GM19467 (cell line): Measurements from ENCODE around the gene ZNF275.
A peak's percentile ranks its signal among the peaks of the same experiment; 100 is the strongest.
"Not testable (repeated sequence)": the region's sequence is repeated elsewhere in the genome, so short reads cannot be mapped to it uniquely, and the experiment has no call there.

ENCODE experiments used
- ATAC-seq: cut with Tn5 transposase; IDR thresholded peaks from one replicate; pipeline ENCODE4 v1.9.1; 2021; ENCODE audit warnings: mild to moderate bottlenecking, moderate library complexity; ENCODE audit not compliant: unreplicated experiment

Gene ZNF275, protein sequence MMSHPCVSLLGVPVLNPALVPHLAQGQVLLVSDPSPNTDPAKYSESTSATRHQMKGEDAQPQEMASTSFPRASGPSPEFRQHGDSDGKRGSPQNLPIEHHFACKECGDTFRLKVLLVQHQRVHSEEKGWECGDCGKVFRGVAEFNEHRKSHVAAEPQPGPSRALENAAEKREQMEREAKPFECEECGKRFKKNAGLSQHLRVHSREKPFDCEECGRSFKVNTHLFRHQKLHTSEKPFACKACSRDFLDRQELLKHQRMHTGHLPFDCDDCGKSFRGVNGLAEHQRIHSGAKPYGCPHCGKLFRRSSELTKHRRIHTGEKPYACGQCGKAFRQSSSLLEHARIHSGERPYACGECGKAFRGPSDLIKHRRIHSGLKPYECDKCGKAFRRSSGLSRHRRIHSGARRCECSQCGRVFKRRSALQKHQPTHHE

DNA sequence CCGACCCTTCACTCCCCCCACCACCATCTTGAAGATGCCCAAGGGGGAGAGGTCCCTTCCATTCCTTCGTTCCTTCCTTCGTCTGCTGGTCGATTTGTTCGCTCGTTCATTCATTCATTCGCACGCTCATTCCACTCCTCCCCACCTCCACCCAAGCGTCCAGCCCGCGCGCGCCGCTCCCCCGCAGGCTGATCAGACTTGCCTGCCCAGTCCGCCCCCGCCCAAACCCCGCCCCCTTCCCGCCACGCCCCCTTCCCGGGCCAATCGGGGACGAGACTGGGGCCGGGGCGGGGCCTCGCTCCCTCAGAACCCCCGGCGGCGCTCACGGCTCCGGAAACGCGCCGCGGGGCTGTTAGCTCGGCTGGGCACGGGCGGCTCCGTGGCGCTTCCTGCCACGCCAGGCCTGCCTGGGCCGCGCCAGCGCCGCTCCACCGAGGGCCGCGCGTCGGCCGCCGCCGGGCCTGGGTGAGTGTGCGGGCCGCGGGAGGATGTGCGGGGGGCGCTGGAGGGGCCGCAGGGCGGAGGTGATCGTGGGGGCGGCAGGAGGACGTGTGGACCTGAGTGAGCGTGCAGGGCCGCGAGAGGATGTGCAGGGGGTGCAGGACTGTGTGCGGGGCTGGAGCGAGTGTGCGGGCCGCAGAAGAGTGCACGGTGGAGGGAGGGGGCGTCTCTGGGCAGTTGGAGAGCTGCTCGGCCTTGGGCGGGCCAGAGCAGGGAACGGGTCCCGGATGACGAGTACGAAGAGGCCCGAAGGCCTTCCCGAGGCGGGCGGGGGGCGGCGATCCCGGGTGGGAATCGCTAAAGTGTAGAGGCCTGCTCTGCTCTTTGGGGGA lies at the start of gene ZNF275:
Gene ZNF275 (plus strand): TSS at position 333 of the 833 bp plus-strand sequence. CDS start 2,527 bp downstream, outside the sequence.
- ATAC-seq, result peak; percentile 84

DNA sequence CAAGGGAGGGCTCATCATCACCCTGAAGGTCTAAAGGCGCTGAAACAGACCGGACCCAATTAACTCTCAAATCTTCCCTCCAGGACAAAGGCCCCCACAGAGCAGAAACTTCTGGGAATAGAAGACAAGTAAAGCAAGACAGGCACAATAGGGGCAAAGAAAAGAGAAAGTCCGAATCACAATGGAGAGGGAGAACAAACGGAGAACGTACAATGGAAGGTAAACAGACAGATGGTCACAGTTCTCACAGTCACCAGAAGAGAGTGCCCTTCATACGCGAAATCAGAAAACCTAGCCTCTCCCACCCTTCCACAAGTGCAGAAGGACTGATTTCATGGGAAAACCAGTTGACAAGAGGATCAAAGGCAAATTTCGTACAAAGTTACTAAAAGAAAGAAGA lies 48.3 kb upstream of the ZNF275 start:
- ATAC-seq, result not testable (repeated sequence)

DNA sequence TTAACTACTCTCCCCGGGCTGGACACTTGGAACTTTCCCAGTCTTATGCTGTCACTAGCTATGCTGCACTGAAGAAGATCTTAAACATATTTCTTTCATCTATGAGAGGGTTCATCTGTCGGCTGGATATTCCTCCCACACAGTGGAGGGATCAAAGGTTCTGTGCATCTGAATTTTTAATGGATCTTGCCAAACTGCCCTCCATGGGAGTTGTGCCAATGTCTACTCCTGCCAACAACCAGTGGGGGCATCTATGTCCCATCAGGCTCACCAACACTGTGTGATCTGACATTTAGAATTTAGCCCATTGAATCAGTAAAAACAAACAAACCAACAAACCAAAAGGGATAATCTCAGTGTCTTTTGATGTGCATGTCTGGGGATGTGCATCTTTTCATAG lies 45.1 kb upstream of the ZNF275 start:
- ATAC-seq, result not testable (repeated sequence)

DNA sequence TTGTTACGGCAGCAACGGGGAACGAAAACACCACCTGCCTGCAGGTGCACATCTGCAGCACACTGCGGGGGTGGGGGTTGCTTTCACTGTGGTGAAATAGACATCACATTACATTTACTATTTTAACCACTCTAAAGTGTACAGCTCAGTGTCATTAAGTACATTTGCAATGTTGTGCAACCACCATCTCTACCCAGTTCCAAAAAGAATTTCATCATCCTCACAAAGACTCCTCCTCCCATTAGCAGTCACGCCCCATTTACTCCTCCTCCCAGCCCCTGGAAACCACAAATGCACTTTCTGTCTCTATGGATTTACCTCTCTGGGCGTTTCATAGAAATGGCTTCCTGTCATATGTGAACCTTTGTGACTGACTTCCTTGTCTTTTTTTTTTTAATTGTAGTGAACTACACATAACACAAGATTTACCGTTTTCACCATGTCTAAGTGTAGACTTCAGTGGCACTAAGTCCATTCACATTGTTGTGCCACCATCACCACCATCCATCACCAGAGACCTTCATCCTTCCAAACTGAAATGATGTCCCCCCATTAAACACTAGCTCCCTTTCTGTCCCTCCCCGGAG lies 40.4 kb upstream of the ZNF275 start:
- ATAC-seq, result not testable (repeated sequence)

DNA sequence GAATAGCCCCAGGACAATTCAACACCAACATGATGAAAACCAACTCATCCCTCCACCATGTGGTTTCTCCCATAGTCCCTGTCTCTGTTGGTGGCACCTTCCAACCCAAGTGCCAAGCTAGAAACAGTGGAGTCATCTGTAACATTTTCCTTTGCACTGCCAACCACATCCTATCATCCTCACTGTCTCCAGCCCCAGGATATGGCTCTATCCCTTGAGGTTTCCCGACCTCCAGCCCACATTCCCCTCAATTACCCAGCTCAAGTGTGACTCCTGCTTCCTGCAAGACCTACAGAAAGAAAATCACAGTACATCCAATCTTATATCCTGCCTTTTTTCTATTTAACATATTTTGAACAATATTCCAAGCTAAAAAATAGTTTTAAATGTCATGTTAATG lies 36.6 kb upstream of the ZNF275 start:
- ATAC-seq, result no peak

DNA sequence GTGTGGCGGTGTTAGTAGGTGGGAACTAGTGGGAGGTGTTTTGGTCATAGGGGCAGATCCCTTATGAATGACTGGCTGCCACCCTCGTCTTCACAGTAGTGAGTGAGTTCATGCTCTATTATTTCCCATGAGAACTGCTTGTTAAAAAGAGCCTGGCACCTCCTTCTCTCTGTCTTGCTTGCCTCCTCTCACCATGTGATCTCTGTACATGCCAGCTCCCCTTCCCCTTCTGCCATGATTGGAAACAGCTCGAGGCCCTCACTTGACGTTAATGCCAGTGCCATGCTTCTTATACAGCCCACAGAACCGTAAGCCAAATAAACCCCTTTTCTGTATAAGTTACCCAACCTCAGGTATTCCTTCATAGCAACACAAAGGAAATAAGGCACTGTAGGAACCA lies 34.1 kb upstream of the ZNF275 start:
- ATAC-seq, result no peak

DNA sequence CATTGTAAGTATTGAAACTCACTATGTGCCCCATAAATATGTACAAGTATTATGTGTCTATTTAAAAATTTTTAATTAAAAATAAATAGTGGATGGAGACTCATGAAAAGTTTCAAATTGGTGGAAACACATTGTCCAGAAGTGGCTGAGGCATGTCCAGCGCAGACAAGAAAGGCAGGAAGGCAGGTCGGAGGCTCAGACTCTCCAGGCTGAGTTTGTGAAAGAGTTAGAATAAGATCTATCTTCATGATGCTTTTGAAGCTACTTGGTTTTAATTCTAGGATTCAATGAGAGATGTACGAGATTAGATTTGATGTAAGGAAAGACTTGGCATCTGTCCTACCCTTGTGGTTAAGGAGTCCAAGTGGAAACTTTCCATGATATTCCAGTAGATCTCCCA lies 32.2 kb upstream of the ZNF275 start:
- ATAC-seq, result no peak

DNA sequence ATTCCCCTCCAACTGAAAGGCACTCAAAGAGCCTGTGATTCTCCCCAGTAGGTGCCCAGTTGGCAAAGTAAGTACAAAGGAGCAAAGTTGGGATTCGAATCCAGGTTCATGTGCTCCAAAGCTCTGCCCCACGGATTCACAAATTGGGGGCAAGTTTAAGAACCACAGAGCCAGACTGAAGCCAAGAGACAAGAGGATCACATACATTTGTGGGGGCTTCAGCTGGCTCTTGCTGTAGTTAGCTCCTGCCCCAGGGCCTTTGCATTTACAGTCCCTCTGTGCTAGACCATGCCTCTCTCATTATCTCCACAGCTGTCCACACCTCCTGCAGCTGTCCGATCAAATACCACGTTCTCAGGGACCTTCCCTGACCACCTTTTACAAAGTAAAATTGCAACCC lies 31.2 kb upstream of the ZNF275 start:
- no peak for ATAC-seq

DNA sequence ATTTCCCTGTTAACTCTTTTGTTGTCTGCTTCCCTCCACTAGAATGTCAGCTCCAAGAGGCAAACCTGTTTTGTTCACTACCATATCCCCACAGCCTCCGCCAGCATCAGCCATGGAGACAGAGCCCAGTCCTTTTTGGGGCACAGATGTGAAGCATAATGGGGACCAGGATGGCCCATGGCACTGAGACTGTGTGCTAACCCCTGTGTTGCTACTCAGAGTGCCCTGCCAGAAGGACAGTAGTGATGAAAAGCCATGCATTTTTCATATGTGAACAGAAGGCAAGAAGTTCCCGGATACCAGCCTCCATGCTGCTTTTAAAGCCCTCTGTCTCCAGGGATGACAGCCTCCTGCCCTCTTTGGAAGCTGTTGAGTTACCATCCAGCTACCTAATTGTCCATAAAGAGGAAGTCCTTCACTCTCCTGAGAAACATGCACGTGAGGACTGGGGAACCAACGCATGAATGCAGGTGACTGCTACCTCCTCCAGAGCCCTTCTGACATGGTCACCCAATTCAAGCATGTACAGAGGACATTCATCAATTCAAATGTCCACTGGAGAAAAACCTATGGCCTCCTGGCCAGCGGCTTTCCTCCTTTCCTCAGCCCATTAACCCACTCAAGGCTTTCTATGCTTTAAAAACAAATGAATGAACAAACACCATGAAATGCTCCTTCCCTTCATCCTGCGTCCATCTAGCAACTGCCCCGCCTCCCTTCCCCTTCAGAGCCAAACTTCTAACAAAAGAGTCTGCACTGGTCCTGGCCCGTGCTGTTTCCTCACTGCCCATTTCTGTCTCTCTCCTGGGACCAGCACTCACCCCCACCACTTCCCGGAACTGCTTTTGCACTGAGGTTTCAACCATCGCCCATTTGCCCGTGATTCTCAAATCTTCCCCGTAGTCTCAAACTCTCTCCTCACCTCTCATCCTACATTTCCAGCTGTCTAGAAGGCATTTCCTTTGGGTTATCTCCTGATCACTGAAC lies 30.4 kb upstream of the ZNF275 start:
- ATAC-seq, result no peak

DNA sequence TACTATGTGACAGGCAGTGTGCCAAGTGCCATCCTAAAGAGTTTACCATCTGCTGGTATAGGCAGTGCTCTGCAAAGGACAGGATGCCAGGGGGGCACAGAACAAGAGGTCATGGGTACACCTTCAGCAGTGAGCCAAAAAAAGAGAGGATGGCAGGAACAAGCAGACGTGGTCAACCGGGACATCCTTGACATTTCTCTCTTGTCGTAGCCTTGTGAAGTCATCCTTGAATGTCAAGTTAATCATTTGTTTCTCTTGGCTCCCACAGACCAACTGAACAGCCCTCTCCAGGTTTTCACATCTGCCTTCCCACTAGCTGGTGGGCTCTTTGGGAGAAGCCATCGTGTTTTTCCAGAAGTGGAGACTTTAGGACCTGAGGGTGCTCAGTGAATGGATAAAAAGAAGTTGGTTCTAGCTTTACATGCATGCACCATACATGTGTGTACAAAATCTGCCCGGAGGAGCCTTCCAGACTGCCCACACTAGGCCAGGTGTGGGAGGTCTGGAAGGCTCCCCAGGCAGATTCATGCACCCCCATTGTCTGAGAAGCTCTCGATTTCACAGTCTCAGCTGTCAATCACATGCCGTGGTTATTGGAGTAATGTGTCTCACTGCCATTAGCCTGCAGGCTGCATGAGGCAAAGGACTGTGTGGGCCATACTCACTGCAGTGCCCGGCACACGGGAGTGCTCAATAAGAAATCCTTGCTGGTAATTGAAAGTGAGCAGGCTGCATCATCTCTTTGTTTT lies 28.8 kb upstream of the ZNF275 start:
- no peak for ATAC-seq

DNA sequence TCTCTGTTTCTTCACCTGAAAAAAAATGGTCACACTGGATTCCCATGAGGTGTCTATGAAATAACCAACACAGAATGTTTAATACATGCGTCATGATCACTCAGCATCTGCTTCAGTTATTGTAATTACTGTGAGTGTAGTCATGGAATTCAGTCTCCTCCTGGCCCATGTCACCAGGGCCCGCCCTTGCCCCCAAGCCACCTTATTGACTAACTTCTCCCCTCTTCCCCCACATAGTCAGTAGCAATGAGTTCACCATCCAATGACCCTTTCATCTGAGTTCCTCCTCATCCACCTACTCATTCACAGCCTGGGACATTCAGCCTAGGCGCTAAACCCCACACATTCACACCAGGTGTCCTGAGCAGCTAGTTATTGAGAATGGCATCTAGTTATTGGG lies 28.0 kb upstream of the ZNF275 start:
- ATAC-seq, result no peak

DNA sequence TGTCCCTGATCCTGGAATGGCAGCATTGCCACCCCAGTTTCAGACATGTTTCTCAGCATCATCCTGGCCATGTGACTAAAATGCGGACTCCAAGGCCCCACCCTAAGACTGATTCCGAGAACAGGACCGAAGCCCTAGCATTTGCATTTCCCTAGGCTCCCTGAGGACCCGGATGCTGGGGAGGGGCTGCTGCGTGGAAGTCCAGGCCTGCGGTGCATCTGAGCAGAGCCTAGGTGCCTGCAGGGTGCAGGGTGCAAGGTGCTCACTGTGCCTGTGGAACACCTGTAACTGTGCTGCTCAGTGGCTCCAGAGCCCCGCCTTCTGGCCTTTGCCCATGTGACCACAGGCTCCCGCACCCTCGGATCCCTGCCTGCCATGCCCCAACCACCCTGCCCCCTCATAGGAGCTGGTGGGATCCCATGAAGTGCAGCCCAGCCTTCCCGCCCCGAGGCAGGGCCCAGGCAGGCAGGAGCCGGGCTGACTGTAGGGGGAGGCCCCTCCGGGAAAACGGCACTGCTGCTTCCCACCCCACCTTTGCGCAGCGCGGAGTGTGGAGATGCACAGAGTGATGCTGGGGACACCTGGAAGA lies 27.3 kb upstream of the ZNF275 start:
- no peak for ATAC-seq

DNA sequence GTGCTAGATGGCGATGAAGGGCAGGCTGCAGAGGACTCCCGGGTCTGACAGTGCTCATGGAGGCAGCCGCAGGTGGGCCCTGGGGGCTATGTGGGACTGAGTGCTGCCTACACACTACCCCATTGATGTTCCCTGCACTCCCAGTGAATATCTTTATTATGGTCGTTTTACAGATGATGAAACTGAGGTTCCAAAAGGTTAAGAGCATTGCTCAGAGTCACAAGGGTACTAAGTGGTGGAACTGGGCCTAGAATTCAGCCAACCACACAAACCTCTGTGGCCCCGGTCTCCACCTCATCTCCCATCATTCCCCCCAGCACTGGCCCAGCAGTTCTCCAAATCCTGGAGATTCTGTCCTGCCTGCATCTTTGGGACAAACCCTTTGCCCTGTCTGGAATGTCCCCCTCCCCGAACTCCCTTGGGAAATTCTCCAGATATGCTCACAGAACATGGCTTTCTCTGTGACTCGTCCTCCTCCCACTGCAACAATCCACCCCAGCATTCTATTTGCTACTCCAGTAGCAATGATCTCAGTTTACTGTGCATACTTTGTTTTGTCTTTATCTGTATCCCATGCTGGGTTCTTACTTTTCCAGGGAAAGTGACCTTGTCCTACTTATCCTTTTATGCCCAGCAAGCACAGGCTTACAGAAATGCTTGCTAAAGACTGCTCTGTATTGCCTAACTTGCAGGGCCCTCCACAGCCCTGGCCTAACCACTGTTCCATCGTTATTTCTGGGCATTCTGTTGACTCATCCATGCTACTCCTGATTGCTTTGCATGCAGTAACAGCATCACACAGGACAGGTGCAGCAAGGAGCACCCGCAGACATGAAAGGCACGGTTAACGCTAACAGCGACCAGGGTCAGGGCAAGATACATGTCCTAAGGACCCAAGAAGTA lies 26.4 kb upstream of the ZNF275 start:
- no peak for ATAC-seq

DNA sequence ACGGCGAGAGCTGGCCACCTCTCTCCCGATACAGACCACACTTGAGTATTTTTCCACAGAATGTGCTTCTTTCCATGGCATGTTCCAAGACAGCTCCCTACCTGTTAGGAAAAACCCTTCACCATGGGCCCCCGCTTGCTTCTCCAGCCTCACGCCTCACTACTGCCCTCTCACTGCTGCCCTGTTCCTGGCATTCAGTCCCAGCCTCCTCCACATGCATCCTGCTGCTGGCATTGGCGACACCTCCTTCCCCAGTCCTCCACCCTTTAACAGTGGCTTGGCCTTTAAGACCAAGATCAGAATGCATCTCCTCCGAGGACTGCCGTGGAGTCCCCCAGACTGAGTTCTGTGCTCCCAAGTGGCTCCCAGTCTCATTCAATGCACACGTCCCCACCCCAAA lies 23.1 kb upstream of the ZNF275 start:
- ATAC-seq, result no peak

DNA sequence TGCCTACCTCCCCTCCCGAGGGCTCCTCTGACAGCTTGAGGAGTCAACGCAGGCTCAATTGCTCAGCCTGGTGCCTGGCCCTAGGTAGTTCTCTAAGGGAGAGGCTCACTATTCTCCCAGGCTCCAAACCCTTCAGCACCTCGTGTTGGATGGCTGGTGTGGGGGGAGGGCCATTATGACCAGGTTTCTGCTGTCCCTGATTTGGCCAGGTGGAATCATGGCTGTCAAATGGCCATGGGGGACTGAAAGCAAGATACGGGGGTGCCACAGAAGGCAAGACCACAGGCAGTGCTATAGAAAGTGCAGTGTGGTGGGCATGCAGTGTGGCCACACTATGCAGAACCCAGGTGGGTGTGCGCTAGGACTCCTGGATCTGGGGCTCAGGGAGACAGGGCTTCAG lies 21.9 kb upstream of the ZNF275 start:
- ATAC-seq, result no peak

DNA sequence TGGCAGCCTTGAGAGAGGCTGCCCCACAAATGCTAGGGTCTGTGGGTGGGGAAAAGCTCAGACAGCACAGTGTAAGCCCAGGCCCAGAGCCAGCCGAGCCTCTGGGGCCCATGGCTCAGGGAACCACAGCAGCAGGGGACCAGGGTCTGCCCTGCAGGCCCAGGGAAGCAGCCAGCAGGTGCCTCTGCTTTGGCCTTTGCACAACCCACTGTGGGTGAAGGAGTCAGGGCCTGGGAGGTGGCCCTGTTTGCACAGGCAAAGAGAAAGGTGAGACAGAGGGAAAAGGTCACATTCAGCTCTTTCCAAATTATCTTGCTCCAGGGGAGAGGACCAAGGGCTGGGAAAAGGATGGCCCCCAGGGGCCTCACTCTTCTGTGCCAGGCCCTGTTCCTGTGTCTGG lies 21.1 kb upstream of the ZNF275 start:
- ATAC-seq, result no peak

DNA sequence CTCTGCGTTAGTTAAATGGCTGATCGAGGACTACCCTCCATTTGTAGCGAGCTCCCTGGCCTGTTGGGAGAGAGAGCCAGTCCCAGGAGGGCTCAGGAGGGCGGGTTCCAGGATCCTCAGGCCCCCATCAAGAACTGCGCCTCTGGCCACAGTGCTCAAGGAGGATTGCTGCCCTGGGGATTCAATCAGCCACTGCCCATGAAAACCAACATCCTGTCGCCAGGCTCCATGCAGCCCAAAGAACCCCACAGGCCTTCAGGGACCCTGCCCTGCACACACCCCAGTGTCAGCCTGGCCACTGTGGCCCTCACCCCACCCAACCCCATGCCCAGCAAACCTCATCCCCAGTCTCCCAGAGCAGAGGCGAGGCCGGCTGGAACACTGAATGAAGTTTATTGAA lies 16.6 kb upstream of the ZNF275 start:
- ATAC-seq, result no peak

DNA sequence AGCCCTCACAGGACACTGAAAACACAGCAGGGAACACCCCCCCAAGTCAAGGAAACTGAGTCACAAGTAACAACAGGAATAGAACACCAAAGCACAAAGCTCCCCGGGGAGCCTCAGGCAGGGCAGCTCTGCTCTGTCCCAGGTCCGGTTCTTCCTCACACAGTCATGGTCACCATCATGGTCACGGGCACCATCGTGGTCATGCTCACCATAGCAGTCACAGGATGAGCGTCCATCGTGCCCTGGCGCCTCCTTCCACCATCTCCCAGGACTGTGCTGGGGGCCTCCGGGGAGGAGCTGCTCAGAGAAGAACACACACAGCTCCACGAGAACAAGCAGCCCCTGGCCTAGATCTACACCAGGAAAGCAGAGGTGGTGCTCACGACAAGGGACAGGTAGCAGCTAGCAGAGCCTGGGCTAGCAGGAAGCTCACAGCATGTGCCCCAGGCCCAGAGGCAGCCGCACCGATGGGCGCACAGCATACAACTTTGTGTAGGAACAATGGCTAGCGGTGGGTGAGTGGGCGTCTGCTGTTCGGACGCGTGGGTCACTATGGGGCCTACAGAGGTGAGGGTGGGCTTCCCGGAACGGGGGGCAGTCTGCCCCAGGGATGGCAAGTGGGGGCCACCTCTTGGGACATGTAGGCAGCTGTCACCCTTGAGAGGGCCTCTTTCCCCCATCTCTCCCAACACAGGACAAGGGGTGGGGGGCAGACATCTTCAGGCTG lies 15.8 kb upstream of the ZNF275 start:
- ATAC-seq, result no peak
